GM19035 (cell line): Measurements from ENCODE around the gene KIRREL3.

Source experiments
- ATAC-seq: cut with Tn5 transposase; IDR thresholded peaks from one replicate; pipeline ENCODE4 v1.9.1; 2021; ENCODE audit not compliant: unreplicated experiment

The KIRREL3 gene

DNA sequence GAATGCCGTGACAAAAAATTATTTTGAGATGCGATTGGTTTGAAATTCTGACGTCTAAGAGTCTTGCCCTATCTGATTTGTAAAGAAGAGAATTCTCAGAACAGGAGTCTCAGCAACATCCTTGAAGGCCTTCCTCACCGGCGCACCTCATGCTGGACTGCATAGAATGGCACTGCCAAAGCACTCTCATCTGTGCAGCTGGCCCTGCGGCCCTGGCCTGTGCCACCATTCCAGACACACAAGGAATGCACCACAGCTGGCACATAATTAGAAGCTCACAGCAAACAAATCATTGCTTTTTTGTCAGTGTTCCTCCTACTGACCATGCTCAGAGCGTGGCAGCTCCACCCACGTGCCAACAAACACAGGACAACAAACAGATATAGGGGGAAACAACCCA, 166.0 kb downstream of the KIRREL3 start:
- ATAC-seq = no peak

- no peak for ATAC-seq
Measured at GRCh38 chr11:126834149-126834548, 166.4 kb downstream of the KIRREL3 start.

GRCh38 chr11:126833065-126833464, 167.5 kb downstream of the KIRREL3 start:
- no peak for ATAC-seq

GRCh38 chr11:126832387-126832786, 168.2 kb downstream of the KIRREL3 start:
- no peak for ATAC-seq

GRCh38 chr11:126830216-126830806, 170.3 kb downstream of the KIRREL3 start:
- no peak for ATAC-seq

GRCh38 chr11:126829716-126830115, 170.9 kb downstream of the KIRREL3 start:
- no peak for ATAC-seq

GRCh38 chr11:126824035-126824607, 176.4 kb downstream of the KIRREL3 start:
- no peak for ATAC-seq

DNA sequence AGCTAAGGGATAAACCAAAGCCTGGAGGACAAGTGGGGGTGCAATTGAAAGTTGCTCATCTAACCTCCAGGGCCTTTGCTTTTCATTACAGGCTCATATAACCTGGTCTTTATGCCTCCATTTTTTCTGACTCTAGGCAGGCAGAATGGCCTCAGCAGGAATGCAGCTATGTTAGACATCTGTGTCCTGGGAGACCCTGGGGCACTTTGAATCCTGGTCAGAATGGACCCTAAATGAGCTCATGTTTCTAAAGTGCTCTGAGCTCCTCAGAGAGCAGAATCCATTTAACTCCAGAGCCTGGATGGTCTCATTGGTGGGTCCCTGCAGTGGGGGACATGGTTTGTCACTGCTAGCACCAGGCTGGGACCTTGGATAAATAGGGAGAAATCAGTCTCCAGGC, 177.3 kb downstream of the KIRREL3 start:
- no peak for ATAC-seq

- no peak for ATAC-seq
Measured at GRCh38 chr11:126821827-126822226, 178.7 kb downstream of the KIRREL3 start.

- ATAC-seq = no peak
Measured at GRCh38 chr11:126819194-126819593, 181.4 kb downstream of the KIRREL3 start.

GRCh38 chr11:126817523-126818450, 182.8 kb downstream of the KIRREL3 start:
- no peak for ATAC-seq

GRCh38 chr11:126817096-126817495, 183.5 kb downstream of the KIRREL3 start:
- no peak for ATAC-seq

DNA sequence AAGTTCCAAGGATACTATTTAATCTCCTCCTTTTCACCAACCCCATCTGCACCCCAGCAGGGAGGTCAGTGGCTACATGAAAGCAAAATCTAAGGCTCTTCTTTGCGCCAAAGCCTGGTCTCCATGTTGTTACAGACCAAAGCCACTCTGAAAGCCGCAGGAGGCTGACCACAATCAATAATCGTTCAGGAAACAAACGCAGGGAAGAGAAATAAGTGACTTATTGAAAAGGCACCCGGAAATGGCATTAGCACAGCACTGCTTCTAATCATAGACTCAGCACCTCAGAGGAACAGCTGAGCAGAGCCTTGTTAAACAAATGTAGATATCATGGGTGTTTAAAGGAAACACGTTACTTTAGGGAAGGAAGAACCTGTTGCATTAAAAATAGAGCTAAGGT, 183.9 kb downstream of the KIRREL3 start:
- no peak for ATAC-seq

GRCh38 chr11:126815111-126815510, 185.5 kb downstream of the KIRREL3 start:
- ATAC-seq = no peak

DNA sequence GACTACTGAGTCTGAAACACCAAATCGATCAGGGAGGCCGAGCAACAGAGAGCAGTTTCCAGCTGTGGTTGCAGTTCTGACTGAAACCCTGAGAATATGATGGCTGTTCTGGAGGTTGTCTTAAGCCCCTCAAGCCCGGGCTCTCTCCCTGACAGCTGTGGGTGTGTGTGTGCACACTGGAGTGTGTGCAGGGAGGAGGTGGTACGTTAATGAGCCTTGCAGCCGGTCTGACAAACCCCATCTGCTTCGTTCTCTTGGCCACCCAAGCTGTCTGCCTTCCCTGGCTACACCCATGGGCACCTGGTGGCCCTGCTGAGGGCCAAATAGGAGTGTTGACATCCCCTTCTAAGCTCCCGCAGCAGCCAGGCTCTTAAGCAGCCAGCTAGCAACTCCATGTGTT, 189.8 kb downstream of the KIRREL3 start:
- no peak for ATAC-seq

DNA sequence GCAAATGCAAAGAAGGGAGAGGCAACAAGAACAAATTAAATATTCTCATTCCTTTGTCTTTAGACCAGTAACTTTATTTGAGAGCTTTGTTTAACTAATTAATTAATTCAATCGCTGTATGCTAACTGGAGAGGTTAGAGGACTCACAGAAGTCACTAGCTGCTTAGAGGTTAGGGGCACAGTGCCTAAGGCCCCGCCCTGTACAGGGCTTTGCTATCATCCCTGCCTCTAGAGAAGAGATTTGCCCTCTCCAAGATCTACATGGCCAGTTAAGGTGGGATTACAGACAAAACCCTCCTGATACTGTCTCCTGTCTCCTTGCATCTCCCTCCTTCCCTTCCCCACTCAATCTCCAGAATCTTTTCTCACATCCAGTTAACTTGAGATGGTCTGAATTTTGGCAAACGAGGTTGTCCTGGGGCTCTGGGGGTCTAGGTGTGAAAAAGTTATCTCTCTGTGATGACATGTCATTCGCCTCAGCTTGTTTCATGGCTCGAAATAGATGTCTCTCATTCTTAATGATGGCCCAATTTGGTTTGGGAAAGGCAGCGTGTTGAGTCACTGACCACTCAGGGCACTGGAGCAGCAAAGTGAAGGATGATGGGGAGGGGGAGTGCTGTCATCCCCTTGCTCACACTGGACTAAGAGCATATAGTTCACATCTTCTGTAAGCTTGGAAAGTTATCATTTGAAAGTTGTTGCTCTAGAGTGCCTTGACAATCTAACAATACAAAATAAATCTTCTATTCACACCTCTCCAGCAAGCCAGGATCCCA, 190.9 kb downstream of the KIRREL3 start:
- no peak for ATAC-seq

GRCh38 chr11:126808836-126809235, 191.7 kb downstream of the KIRREL3 start:
- ATAC-seq = no peak

DNA sequence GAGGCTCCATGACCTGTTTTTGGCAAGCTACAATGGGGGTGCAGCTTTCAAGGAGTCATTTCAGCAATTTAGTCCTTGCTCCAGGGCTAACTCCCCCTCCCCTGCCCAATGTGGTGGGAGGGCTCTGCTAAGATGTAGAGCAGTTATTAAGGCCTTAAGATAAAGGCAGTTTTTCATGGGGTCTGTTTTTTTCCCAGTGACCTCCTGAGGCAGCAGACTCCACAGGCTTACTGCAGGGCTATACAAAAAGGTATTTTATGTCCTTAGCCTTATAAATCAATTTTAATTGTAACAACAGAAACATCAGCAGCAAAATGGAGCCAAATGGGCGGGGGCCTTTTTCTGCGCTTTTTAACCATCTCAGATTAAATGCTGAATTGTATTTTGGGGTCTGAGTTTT, 192.3 kb downstream of the KIRREL3 start:
- ATAC-seq = no peak

GRCh38 chr11:126805870-126806269, 194.7 kb downstream of the KIRREL3 start:
- ATAC-seq = no peak

GRCh38 chr11:126804363-126804762, 196.2 kb downstream of the KIRREL3 start:
- ATAC-seq = no peak

- no peak for ATAC-seq
Measured at GRCh38 chr11:126800009-126800408, 200.6 kb downstream of the KIRREL3 start.
